Kidney (tissue), 14 donors: ENCODE results near the gene TPSG1. TPM values are rescaled to one million over a fixed set of nuclear protein-coding genes. Genes with fewer than 3 reads are reported as not detected.
A peak's percentile ranks its signal among the peaks of the same experiment; 100 is the strongest.

Source experiments
- DNase-seq, 5 donors: peaks; one replicate each; pipeline ENCODE4 v3.0.0-alpha.2; 2013 to 2020
- FAIRE-seq: peaks from 2 replicates; lab custom pipeline; 2012; peaks lifted over from hg19 to GRCh38; lab: Jason Lieb, UNC
- H3K27ac ChIP-seq, 2 donors: one replicate each; pipeline ENCODE4 v1.7.0; 2013; ENCODE audit warnings: low read depth in 2 of 2, low read length in 2 of 2, inconsistent platforms in 1 of 2
- H3K27me3 ChIP-seq: one replicate; pipeline ENCODE4 v1.7.1; 2013; ENCODE audit warnings: low read length, inconsistent platforms; ENCODE audit not compliant: control insufficient read depth, insufficient read depth
- H3K36me3 ChIP-seq, 3 donors: one replicate each; pipeline versions ENCODE4 v1.7.0 to v1.7.1; 2013; ENCODE audit warnings: low read length in 3 of 3, control low read depth in 1 of 3, inconsistent platforms in 1 of 3; ENCODE audit not compliant: insufficient read depth in 3 of 3, control insufficient read depth in 2 of 3
- H3K4me1 ChIP-seq, 3 donors: one replicate each; pipeline versions ENCODE4 v1.7.0 to v1.7.1; 2013; ENCODE audit warnings: low read length in 3 of 3, inconsistent platforms in 1 of 3, low read depth in 1 of 3; ENCODE audit not compliant: control insufficient read depth in 2 of 3, insufficient read depth in 2 of 3
- H3K4me3 ChIP-seq, 3 donors: one replicate each; pipeline versions ENCODE4 v1.7.0 to v1.8.1; 2013; ENCODE audit warnings: low read length in 3 of 3, control low read depth in 1 of 3, inconsistent platforms in 1 of 3
- H3K9ac ChIP-seq, 3 donors: one replicate each; pipeline versions ENCODE4 v1.7.0 to v1.7.1; 2013; ENCODE audit warnings: low read length in 3 of 3, control low read depth in 1 of 3, inconsistent platforms in 1 of 3
- H3K9me3 ChIP-seq, 3 donors: one replicate each; pipeline versions ENCODE4 v1.7.0 to v1.7.1; 2013; ENCODE audit warnings: low read length in 3 of 3, control low read depth in 1 of 3, inconsistent platforms in 1 of 3; ENCODE audit not compliant: control insufficient read depth in 2 of 3, insufficient read depth in 1 of 3
- intact Hi-C: fragments of 100-400 bp; cut with DNase I; formaldehyde crosslinking; loops from one replicate; pipeline ENCODE4 v1.11.1; 2022
- polyA plus RNA-seq: library from polyadenylated mRNA; stranded (reverse); fragments of 350-450 nt; fragmentation: Illumina TruSeq; extraction: RNeasy Lipid Tissue Mini Kit (QIAGEN cat#74804); gene quantifications from one replicate; pipeline ENCODE4 v1.2.3, GENCODE V29; 2014; ENCODE audit warnings: low read depth, low replicate concordance; ENCODE audit not compliant: insufficient read depth
- total RNA-seq: library from RNA; stranded (reverse); fragmentation: NEBNext Ultra II Directional; extraction: Animal tissue kit (Norgen Biotek cat#: 25700); gene quantifications from one replicate; pipeline ENCODE4 v1.2.1, GENCODE V29; 2021
- TF ChIP-seq, protein P1 (sequence below): IDR thresholded peaks from 3 replicates; pipeline ENCODE4 v1.5.1; 2012; ENCODE audit warnings: mild to moderate bottlenecking, moderate library complexity, borderline replicate concordance; ENCODE audit not compliant: insufficient read depth; ENCODE audit errors: extremely low read depth
- donor health status: control.
- donor health status: control.
- donor health status: control.
- donor health status: control.
- donor health status: control.
- donor health status: DM: yes; HTN: yes; CAD: no.
- donor health status: Normal renal cell carcinoma (clear cell type).

TPSG1 gene
- total and polyA plus RNA-seq, 2 donors from 2014 or later, result 0.86 to 3.4 TPM

GRCh38 chr16:1181404-1182315 is 43.4 kb downstream of the TPSG1 start:
- peak overlapping the region in 1 of 3 donors; percentile 34 for H3K9ac ChIP-seq
- peak overlapping the region in 1 of 3 donors; percentile 5 for H3K4me3 ChIP-seq
- H3K27ac ChIP-seq, result peak overlapping the region; percentile 89 to 90
- H3K9me3 ChIP-seq, result no peaks in the 10 kb centered on the region
- H3K27me3 ChIP-seq, result no peaks in the 10 kb centered on the region
- peak in 2 of 5 donors; percentile 59 to 60 for DNase-seq
- H3K36me3 ChIP-seq, result no peaks in the 10 kb centered on the region
- intact Hi-C loops, result no loop called here
- H3K4me1 ChIP-seq, result peaks cover 0 to 30% (median 21%) of the 10 kb centered on the region in 3 donors
- no peak for FAIRE-seq
- TF ChIP-seq, protein P1, sequence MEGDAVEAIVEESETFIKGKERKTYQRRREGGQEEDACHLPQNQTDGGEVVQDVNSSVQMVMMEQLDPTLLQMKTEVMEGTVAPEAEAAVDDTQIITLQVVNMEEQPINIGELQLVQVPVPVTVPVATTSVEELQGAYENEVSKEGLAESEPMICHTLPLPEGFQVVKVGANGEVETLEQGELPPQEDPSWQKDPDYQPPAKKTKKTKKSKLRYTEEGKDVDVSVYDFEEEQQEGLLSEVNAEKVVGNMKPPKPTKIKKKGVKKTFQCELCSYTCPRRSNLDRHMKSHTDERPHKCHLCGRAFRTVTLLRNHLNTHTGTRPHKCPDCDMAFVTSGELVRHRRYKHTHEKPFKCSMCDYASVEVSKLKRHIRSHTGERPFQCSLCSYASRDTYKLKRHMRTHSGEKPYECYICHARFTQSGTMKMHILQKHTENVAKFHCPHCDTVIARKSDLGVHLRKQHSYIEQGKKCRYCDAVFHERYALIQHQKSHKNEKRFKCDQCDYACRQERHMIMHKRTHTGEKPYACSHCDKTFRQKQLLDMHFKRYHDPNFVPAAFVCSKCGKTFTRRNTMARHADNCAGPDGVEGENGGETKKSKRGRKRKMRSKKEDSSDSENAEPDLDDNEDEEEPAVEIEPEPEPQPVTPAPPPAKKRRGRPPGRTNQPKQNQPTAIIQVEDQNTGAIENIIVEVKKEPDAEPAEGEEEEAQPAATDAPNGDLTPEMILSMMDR, result no peak

GRCh38 chr16:1180549-1181403 is 44.3 kb downstream of the TPSG1 start:
- Histone ChIP-seq H3K9me3 (no peaks in the 10 kb centered on the region), H3K9ac (no peak overlapping the region), H3K27ac (peak overlapping the region; percentile 33 to 89), H3K4me1 (peaks cover 0 to 30% (median 21%) of the 10 kb centered on the region in 3 donors), H3K27me3 (no peaks in the 10 kb centered on the region), H3K4me3 (no peak overlapping the region), H3K36me3 (no peaks in the 10 kb centered on the region)
- TF ChIP-seq, protein P1, result no peak
- intact Hi-C loops, result no loop called here
- DNase-seq (peak in 2 of 5 donors; percentile 53 to 77), FAIRE-seq (no peak)

DNA sequence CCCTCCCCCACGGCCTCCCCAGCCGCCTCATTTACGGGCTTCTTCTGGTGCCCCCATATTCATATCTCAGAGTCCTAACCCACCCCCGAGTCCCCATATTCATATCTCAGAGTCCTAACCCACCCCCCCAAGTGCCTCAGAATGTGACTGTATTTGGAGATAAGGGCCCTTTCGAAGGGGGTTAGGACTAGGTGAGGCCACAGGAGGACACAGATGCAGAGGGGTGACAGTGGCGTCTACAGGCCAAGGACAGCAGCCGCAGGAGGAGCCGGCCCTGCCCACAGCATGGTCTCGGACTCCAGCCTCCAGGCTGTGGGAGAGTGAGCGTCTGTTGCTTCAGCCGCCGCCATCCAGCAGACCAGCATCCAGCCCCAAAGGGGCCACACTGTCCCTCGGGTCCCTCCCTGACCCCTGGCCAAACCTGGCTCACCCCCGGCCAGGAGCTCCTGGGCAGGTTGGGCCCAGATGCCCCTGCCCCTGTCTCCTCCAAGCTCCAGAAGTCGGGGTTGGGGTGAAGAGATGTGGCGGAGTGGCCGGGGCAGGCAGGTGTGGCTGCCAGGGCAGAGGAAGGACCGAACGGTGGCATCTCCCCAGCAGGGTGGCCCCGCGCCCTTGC is 46.7 kb downstream of the TPSG1 start:
- FAIRE-seq (no peak), DNase-seq (no peak)
- intact Hi-C loops, result no loop called here
- no peak overlapping the region for H3K9ac ChIP-seq
- H3K27me3 ChIP-seq, result no peaks in the 10 kb centered on the region
- peaks cover 0 to 16% (median 14%) of the 10 kb centered on the region in 3 donors for H3K4me1 ChIP-seq
- no peaks in the 10 kb centered on the region for H3K36me3 ChIP-seq
- no peak overlapping the region for H3K27ac ChIP-seq
- H3K4me3 ChIP-seq, result no peak overlapping the region
- no peaks in the 10 kb centered on the region for H3K9me3 ChIP-seq
- TF ChIP-seq, protein P1, result no peak
